ENCODE data around the gene PLIN5.

The PLIN5 gene

GRCh38 chr19:4538601-4538954, 3.6 kb upstream of the PLIN5 start:
- H3K4me2 ChIP-seq (ENCODE audit: insufficient read depth, low read length), result no peak overlapping the region
- no peak overlapping the region for H3K27ac ChIP-seq (ENCODE audit: low read length)
- ATAC-seq (ENCODE audit: insufficient read depth, low read depth) (no peak), DNase-seq (no peak)
- H3K4me1 ChIP-seq (ENCODE audit: insufficient read depth, low read length), result no peaks in the 10 kb centered on the region
- H3K9me3 ChIP-seq (ENCODE audit: insufficient read depth, low read length, severe bottlenecking), result no peaks in the 10 kb centered on the region
- no peak overlapping the region for H3K4me3 ChIP-seq (ENCODE audit: low read depth in 1 of 2, low read length in 2 of 2)
- H2AFZ ChIP-seq (ENCODE audit: low read depth, low read length), result no peak overlapping the region
- H3K79me2 ChIP-seq (ENCODE audit: insufficient read depth, low read length), result no peaks in the 10 kb centered on the region
- no peaks in the 10 kb centered on the region for H4K20me1 ChIP-seq (ENCODE audit: insufficient read depth, low read length)
- no peaks in the 10 kb centered on the region for H3K27me3 ChIP-seq (ENCODE audit: insufficient read depth, low read length, poor library complexity)
- TF ChIP-seq EZH2 (IDR thresholded peaks at IDR 0.05; ENCODE audit: borderline replicate concordance, low read depth, low read length, severe bottlenecking) (no peak), CTCF (IDR thresholded peaks at IDR 0.05; ENCODE audit: borderline replicate concordance, extremely low read depth, low read length, poor library complexity, severe bottlenecking) (no peak)
- no peaks in the 10 kb centered on the region for H3K36me3 ChIP-seq (ENCODE audit: insufficient read depth, low read length)
- no peak overlapping the region for H3K9ac ChIP-seq (ENCODE audit: low read depth, low read length)

- Histone ChIP-seq H3K27me3 (ENCODE audit: insufficient read depth, low read length, poor library complexity) (no peaks in the 10 kb centered on the region), H3K4me2 (ENCODE audit: insufficient read depth, low read length) (no peak overlapping the region), H3K4me1 (ENCODE audit: insufficient read depth, low read length) (no peaks in the 10 kb centered on the region), H3K4me3 (ENCODE audit: low read depth in 1 of 2, low read length in 2 of 2) (no peak overlapping the region), H3K9ac (ENCODE audit: low read depth, low read length) (no peak overlapping the region), H3K9me3 (ENCODE audit: insufficient read depth, low read length, severe bottlenecking) (no peaks in the 10 kb centered on the region), H4K20me1 (ENCODE audit: insufficient read depth, low read length) (no peaks in the 10 kb centered on the region), H3K36me3 (ENCODE audit: insufficient read depth, low read length) (no peaks in the 10 kb centered on the region), H3K27ac (ENCODE audit: low read length) (no peak overlapping the region), H2AFZ (ENCODE audit: low read depth, low read length) (no peak overlapping the region), H3K79me2 (ENCODE audit: insufficient read depth, low read length) (no peaks in the 10 kb centered on the region)
- no peak for ATAC-seq (ENCODE audit: insufficient read depth, low read depth)
- DNase-seq, result no peak
- TF ChIP-seq EZH2 (IDR thresholded peaks at IDR 0.05; ENCODE audit: borderline replicate concordance, low read depth, low read length, severe bottlenecking) (no peak), CTCF (IDR thresholded peaks at IDR 0.05; ENCODE audit: borderline replicate concordance, extremely low read depth, low read length, poor library complexity, severe bottlenecking) (no peak)
Observed at GRCh38 chr19:4537953-4538600, 3.1 kb upstream of the PLIN5 start.

- no peak for TF ChIP-seq CTCF (IDR thresholded peaks at IDR 0.05; ENCODE audit: borderline replicate concordance, extremely low read depth, low read length, poor library complexity, severe bottlenecking)
- no peak for TF ChIP-seq EZH2 (IDR thresholded peaks at IDR 0.05; ENCODE audit: borderline replicate concordance, low read depth, low read length, severe bottlenecking)
- no peak for DNase-seq
- Histone ChIP-seq H3K36me3 (ENCODE audit: insufficient read depth, low read length) (no peaks in the 10 kb centered on the region), H3K27ac (ENCODE audit: low read length) (no peak overlapping the region), H3K27me3 (ENCODE audit: insufficient read depth, low read length, poor library complexity) (no peaks in the 10 kb centered on the region), H3K9me3 (ENCODE audit: insufficient read depth, low read length, severe bottlenecking) (no peaks in the 10 kb centered on the region), H4K20me1 (ENCODE audit: insufficient read depth, low read length) (no peaks in the 10 kb centered on the region), H3K4me3 (ENCODE audit: low read depth in 1 of 2, low read length in 2 of 2) (no peak overlapping the region), H2AFZ (ENCODE audit: low read depth, low read length) (no peak overlapping the region), H3K4me1 (ENCODE audit: insufficient read depth, low read length) (no peaks in the 10 kb centered on the region), H3K79me2 (ENCODE audit: insufficient read depth, low read length) (no peaks in the 10 kb centered on the region), H3K9ac (ENCODE audit: low read depth, low read length) (no peak overlapping the region), H3K4me2 (ENCODE audit: insufficient read depth, low read length) (no peak overlapping the region)
- no peak for ATAC-seq (ENCODE audit: insufficient read depth, low read depth)
Observed at GRCh38 chr19:4536798-4537197, 1.8 kb upstream of the PLIN5 start.
